Skeletal muscle tissue (tissue), 4 donors: ENCODE data around the gene NRN1L. TPM values are rescaled to one million over a fixed set of nuclear protein-coding genes. Genes with fewer than 3 reads are reported as not detected.
A peak's percentile ranks its signal among the peaks of the same experiment; 100 is the strongest.

Experiments used
- H3K27ac ChIP-seq: one replicate; pipeline ENCODE4 v1.7.0; 2013; ENCODE audit warnings: mild to moderate bottlenecking, low read depth, low read length, inconsistent platforms
- H3K27me3 ChIP-seq, 3 donors: one replicate each; pipeline ENCODE4 v1.7.0; 2013; ENCODE audit warnings: low read length in 3 of 3; ENCODE audit not compliant: control insufficient read depth in 3 of 3, insufficient read depth in 3 of 3
- H3K36me3 ChIP-seq, 3 donors: one replicate each; pipeline ENCODE4 v1.7.0; 2013; ENCODE audit warnings: low read length in 3 of 3; ENCODE audit not compliant: control insufficient read depth in 3 of 3, insufficient read depth in 3 of 3
- H3K4me1 ChIP-seq, 3 donors: one replicate each; pipeline ENCODE4 v1.7.0; 2013; ENCODE audit warnings: low read length in 3 of 3, mild to moderate bottlenecking in 3 of 3; ENCODE audit not compliant: control insufficient read depth in 3 of 3, insufficient read depth in 3 of 3
- H3K4me3 ChIP-seq, 3 donors: one replicate each; pipeline ENCODE4 v1.7.0; 2013; ENCODE audit warnings: low read length in 3 of 3
- H3K9ac ChIP-seq, 3 donors: one replicate each; pipeline ENCODE4 v1.7.0; 2013; ENCODE audit warnings: low read length in 3 of 3, mild to moderate bottlenecking in 3 of 3, moderate library complexity in 2 of 3, low read depth in 1 of 3
- H3K9me3 ChIP-seq, 3 donors: one replicate each; pipeline ENCODE4 v1.7.0; 2013; ENCODE audit warnings: low read length in 3 of 3; ENCODE audit not compliant: control insufficient read depth in 3 of 3
- total RNA-seq: library from RNA; depleted of rRNA; stranded (reverse); fragments of >200 nt; gene quantifications from one replicate; pipeline ENCODE4 v1.2.3, GENCODE V29; 2014
- donor health status: Osteomylitis.

The NRN1L gene
- total RNA-seq, 1 donor from 2014 or later = 1.0 TPM

- Histone ChIP-seq H3K9me3 (no peaks in the 10 kb centered on the region), H3K27ac (peak overlapping the region; percentile 96), H3K4me3 (peak overlapping the region; percentile 66 to 85 (median 71)), H3K27me3 (no peaks in the 10 kb centered on the region), H3K9ac (peak overlapping the region; percentile 76 to 88 (median 84)), H3K4me1 (peaks cover 35 to 40% (median 39%) of the 10 kb centered on the region in 3 donors), H3K36me3 (no peaks in the 10 kb centered on the region)
Observed at GRCh38 chr16:67892375-67892774, 7.7 kb downstream of the NRN1L start.

DNA sequence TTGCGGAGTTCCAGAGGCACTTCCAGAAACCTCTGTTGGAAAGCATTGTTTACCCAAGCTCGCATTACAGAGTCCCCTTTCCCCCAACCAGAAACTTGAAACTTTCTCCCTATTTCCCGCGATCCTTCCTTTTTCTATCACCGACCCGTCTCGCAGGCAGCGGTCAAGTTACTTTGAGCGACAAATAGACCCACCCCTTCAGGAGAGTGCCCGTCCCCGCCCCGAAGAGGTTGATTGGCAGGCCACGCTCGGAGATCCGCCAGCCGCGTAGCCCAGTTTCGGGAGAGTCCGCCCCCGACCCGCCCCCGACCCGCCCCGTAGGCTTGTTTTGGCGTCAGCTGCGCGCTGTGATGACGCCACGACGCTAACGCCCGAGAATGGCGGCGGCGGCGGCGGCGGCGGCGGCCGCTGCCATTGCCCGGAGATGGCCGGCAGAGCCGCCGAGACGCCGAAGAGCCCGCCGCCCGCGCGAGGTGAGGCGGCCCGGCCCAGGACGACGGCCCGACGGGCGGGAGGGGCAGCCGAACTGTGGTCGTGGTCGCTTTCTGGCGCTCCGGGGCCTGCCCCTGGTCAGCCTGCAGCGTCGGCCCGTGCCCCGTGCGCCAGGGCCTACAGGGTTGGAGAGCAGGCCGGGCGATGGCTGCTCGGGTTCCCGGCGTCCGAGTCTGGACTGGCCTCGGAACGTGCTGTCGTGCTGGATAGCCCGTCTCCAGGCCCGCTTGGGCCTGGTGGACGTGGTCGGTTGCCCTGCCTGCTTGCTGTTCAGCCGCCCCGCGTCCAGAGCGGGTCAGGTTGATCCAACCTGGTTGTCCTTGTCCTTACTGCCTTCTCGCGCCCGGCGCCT is 8.4 kb downstream of the NRN1L start, which contains the start of gene PSKH1:
Gene PSKH1 (plus strand): TSS at position 356 of the 844 bp plus-strand sequence. CDS start 15,496 bp downstream, outside the sequence.
- Histone ChIP-seq H3K36me3 (no peaks in the 10 kb centered on the region), H3K27me3 (no peaks in the 10 kb centered on the region), H3K4me3 (peak within 1 kb of the TSS; percentile 92 to 94 (median 93)), H3K9me3 (no peaks in the 10 kb centered on the region), H3K4me1 (peaks cover 37 to 43% (median 41%) of the 10 kb centered on the region in 3 donors), H3K9ac (peak within 1 kb of the TSS; percentile 98 to 100 (median 98)), H3K27ac (peak within 1 kb of the TSS; percentile 96)

GRCh38 chr16:67893743-67894399 is 9.2 kb downstream of the NRN1L start:
- Histone ChIP-seq H3K27ac (peak overlapping the region; percentile 96), H3K9me3 (no peaks in the 10 kb centered on the region), H3K4me3 (peak overlapping the region; percentile 92 to 94 (median 93)), H3K36me3 (no peaks in the 10 kb centered on the region), H3K27me3 (no peaks in the 10 kb centered on the region), H3K4me1 (peaks cover 37 to 43% (median 41%) of the 10 kb centered on the region in 3 donors), H3K9ac (peak overlapping the region; percentile 98 to 100 (median 98))

GRCh38 chr16:67897231-67897630 is 12.5 kb downstream of the NRN1L start:
- Histone ChIP-seq H3K36me3 (no peaks in the 10 kb centered on the region), H3K27me3 (no peaks in the 10 kb centered on the region), H3K4me1 (peaks cover 37 to 54% (median 48%) of the 10 kb centered on the region in 3 donors), H3K27ac (peak overlapping the region; percentile 22), H3K9ac (no peak overlapping the region), H3K4me3 (no peak overlapping the region), H3K9me3 (no peaks in the 10 kb centered on the region)

GRCh38 chr16:67901734-67902133 is 17.0 kb downstream of the NRN1L start:
- Histone ChIP-seq H3K4me3 (no peak overlapping the region), H3K9ac (no peak overlapping the region), H3K9me3 (no peaks in the 10 kb centered on the region), H3K27ac (no peak overlapping the region), H3K36me3 (peaks cover 0 to 7% (median 3%) of the 10 kb centered on the region in 3 donors), H3K27me3 (no peaks in the 10 kb centered on the region), H3K4me1 (peaks cover 9 to 25% (median 22%) of the 10 kb centered on the region in 3 donors)

GRCh38 chr16:67902831-67903230 is 18.1 kb downstream of the NRN1L start:
- Histone ChIP-seq H3K36me3 (peaks cover 0 to 7% (median 3%) of the 10 kb centered on the region in 3 donors), H3K27me3 (no peaks in the 10 kb centered on the region), H3K4me1 (peaks cover 4 to 19% (median 16%) of the 10 kb centered on the region in 3 donors), H3K9ac (no peak overlapping the region), H3K4me3 (no peak overlapping the region), H3K27ac (no peak overlapping the region), H3K9me3 (no peaks in the 10 kb centered on the region)

GRCh38 chr16:67907397-67908180 is 22.9 kb downstream of the NRN1L start:
- Histone ChIP-seq H3K4me3 (no peak overlapping the region), H3K4me1 (peaks cover 9 to 26% (median 13%) of the 10 kb centered on the region in 3 donors), H3K9me3 (no peaks in the 10 kb centered on the region), H3K9ac (no peak overlapping the region), H3K36me3 (peaks cover 26 to 38% (median 35%) of the 10 kb centered on the region in 3 donors), H3K27me3 (no peaks in the 10 kb centered on the region), H3K27ac (no peak overlapping the region)

- H3K4me3 ChIP-seq = no peak overlapping the region
- no peaks in the 10 kb centered on the region for H3K27me3 ChIP-seq
- peaks cover 26 to 34% (median 28%) of the 10 kb centered on the region in 3 donors for H3K36me3 ChIP-seq
- no peak overlapping the region for H3K9ac ChIP-seq
- H3K27ac ChIP-seq = no peak overlapping the region
- H3K9me3 ChIP-seq = no peaks in the 10 kb centered on the region
- peaks cover 9 to 26% (median 13%) of the 10 kb centered on the region in 3 donors for H3K4me1 ChIP-seq
Observed at GRCh38 chr16:67909056-67909742, 24.5 kb downstream of the NRN1L start.

DNA sequence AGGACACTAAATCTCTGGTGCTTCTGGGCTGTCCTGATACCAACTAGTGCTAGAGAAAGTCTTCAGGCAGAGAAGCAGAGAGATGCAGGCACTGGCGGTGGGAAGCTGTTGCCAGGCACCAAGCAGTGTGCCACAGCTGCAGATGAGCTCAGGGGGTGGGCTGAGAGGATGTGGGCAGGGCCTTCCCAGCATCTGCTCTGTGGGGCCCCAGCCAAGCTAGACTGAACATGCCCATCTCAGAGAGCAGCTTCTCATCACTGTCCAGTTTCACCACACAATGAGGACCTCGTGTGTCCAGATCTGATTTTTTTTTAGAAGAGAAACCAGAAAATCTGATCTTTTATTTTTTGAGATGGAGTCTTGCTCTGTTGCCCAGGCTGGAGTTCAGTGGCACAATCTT is 25.5 kb downstream of the NRN1L start:
- Histone ChIP-seq H3K4me3 (no peak overlapping the region), H3K4me1 (peaks cover 16 to 33% (median 18%) of the 10 kb centered on the region in 3 donors), H3K9me3 (no peaks in the 10 kb centered on the region), H3K27ac (no peak overlapping the region), H3K27me3 (no peaks in the 10 kb centered on the region), H3K36me3 (peaks cover 26 to 36% (median 30%) of the 10 kb centered on the region in 3 donors), H3K9ac (peak overlapping the region in 1 of 3 donors; percentile 16)
